Stimulated activated CD8-positive, alpha-beta memory T cell treated with anti-CD3 and anti-CD28 coated beads, Interleukin-15, amount 100 ng/mL, for 48 hours (primary cell): ENCODE results near the gene ARMC9.

Experiments used
- DNase-seq, 2 donors: peaks; one replicate each; pipeline ENCODE4 v3.0.0-alpha.2; 2020; ENCODE audit warnings: low read depth in 2 of 2

The ARMC9 gene

GRCh38 chr2:231382116-231382515, 183.7 kb downstream of the ARMC9 start:
- no peak for DNase-seq

GRCh38 chr2:231383416-231384108, 185.1 kb downstream of the ARMC9 start:
- no peak for DNase-seq

DNA sequence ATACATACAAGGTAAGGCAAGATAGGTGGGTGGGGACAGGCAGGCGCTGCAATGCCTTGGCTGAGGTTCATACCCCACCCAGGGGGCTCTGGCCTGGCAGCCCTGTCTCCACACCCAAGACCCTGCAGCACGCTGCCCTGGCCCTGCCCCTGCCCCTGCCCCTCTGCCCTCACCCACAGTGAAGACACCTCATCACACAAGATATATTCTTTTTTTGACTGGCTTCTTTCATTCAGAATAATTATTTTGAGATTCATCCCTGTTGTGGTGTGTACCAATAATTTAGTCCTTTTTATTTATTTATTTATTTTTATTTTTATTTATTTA, 185.6 kb downstream of the ARMC9 start:
- DNase-seq = no peak

GRCh38 chr2:231384970-231385369, 186.5 kb downstream of the ARMC9 start:
- no peak for DNase-seq

DNA sequence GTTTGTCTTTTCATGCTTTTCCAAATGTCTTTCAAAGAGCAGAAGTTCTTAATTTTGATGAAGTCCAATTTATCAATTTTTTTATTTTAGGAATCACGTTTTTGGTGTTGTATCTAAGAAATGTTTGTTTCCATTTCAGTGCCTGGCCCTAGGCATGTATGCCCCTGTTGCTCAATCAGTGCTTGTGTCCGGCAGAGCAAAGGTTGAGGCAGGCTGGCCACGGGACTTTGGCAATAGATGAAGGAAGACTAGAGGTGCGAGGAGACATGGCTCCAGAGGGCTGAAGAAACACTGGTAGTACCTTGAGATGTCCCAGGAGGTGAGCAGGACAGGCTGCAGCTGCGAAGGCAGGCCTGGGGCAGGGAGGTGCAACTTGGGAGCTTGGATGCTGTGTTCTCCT, 187.0 kb downstream of the ARMC9 start:
- no peak for DNase-seq

- DNase-seq = no peak
Observed at GRCh38 chr2:231386446-231386845, 188.0 kb downstream of the ARMC9 start.

DNA sequence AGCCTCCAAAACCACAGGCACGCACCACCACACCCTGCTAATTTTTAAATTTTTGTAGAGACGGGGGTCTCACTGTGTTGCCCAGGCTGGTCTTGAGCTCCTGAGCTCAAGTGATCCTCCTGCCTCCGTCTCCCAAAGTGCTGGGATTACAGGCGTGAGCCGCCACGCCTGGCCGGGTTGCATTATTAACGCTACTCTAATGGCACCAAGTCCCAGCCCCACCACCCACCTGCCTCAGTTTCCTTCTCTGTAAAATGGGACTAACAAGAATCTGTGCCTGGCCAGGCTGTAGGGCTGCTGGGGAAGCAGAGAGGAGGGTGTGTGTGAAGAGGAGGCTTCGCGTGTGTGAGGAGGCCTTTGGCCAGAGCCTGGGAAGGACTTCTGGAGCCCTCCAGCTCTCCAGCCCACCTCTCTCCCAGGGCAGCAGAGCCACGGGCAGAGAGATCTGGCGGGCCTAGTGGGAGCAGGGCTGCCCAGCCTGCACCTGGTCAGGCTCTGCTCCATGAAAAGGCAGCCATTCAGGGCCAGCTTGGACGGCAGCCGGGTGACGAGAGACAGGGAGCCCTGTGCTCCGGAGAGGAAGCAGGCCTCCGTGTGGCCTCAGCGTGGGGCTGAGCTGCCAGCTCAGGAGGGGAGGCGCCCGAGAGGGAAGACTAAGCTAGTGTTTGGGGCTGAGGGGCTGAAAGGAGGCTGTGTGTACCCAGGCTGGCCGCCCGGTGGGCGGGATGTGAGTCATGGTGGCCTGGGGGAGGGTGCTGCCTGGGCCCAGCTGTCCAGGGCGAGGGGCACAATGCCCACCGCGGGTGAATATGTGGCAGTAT, 189.7 kb downstream of the ARMC9 start:
- DNase-seq = no peak

GRCh38 chr2:231388725-231389346, 190.4 kb downstream of the ARMC9 start:
- DNase-seq = no peak

DNA sequence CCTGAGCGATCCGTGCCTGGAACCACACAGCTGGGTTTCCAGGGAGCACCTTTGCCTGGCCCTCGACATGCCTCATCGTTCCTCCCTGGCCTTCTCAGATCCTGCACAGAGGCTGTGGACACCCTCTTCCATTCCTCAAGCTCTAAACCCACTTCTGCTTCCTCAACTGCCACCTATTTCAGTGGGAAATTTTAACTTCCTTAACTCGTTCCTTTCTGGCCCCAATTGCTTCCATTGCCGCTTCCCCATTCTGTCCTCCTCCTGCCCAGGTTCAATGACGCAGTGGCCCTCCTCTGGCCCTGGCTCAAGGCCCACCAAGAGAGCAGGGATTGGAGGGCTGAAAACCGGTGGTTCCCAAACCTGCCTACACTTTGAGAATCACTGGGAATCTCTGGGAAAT, 192.2 kb downstream of the ARMC9 start:
- DNase-seq = no peak

- DNase-seq = no peak
Observed at GRCh38 chr2:231391981-231392380, 193.6 kb downstream of the ARMC9 start.

DNA sequence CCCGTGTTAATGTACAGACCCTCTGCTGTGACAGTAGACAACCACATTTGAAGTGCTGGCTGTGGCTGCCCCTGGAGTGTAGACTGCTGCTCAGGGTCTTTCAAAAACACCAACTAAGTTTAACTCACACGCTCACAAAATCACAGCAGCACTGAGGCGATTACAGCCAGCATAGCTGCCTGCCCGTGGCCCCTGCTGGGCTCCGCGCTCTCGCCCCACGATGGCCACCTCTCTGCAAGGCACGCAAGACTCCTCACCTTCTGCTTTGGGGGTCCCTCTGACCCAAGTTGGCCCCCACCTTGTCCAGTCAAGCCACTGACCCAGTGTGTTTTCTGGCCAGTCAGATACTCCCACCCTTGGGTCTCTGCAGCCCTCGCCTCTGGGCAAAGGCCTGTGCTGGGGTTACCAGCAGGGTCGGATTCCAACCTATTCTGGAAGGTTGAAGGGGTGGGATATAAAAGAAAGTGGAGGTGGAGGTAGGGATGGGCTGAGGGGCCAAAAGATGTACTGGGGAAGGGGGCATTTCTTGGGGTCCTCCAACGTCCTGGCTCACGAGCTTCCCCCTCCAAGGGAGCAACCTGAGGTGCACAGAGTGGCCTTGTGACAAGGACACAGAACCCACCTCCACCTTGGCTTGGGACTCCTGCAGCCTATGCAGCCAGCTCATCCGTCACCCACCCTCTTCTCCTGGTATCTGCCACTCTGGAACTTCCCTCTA, 194.2 kb downstream of the ARMC9 start:
- no peak for DNase-seq

DNA sequence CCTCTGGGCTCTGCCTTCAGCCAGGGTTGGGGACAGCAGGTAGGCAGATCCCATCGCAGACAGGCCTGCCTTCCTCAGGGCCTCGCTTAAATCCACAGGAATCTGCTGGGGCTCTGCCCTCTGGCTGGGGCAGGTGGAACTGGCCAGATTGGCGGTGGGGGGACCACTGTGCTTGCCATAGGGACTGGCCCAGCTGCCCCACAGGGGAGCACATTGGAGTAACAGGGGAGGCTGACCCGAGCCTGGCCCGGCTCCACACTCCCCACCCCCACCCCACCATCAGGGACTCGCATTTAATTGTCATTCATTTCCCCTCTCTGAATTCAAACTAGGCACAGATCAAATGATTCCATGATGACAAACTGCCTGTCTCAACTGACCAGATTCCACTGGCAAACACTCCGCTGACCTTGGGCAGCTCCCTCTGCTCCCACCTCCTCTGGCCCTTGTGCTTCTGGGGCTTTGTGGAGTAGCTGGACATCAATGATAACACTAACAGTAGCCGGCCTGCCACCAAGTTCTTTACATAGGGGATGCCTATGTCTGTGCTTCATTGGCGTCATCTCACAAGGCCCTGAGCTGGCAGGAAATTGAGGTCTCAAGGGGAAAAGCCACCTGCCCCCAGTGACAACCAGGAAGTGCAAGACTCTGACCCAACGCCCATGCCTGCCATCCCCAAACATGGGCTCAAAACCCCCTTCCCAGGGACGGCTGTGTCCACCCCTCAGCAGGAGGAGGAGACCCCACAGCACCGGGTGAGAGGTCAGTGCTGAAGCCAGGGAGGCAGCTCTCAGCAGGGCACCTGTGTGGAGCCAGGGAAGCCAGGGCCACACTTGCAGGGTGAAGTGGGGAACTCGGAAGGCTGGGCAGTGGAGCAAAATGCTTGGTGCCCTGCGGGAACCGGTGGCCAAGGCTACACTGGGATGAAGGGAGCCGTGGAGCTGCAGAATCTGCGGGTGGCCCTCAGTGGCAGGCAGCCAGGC, 195.0 kb downstream of the ARMC9 start:
- peak in 1 of 2 donors; percentile 23 for DNase-seq

- no peak for DNase-seq
Observed at GRCh38 chr2:231394211-231395141, 196.0 kb downstream of the ARMC9 start.

- no peak for DNase-seq
Observed at GRCh38 chr2:231395188-231396057, 197.0 kb downstream of the ARMC9 start, which contains the start of gene B3GNT7. Gene B3GNT7, plus strand, starts transcription at chr2:231395710. Its CDS starts 94 bp downstream, at chr2:231395804.

- DNase-seq = no peak
Observed at GRCh38 chr2:231396058-231396821, 197.8 kb downstream of the ARMC9 start.

DNA sequence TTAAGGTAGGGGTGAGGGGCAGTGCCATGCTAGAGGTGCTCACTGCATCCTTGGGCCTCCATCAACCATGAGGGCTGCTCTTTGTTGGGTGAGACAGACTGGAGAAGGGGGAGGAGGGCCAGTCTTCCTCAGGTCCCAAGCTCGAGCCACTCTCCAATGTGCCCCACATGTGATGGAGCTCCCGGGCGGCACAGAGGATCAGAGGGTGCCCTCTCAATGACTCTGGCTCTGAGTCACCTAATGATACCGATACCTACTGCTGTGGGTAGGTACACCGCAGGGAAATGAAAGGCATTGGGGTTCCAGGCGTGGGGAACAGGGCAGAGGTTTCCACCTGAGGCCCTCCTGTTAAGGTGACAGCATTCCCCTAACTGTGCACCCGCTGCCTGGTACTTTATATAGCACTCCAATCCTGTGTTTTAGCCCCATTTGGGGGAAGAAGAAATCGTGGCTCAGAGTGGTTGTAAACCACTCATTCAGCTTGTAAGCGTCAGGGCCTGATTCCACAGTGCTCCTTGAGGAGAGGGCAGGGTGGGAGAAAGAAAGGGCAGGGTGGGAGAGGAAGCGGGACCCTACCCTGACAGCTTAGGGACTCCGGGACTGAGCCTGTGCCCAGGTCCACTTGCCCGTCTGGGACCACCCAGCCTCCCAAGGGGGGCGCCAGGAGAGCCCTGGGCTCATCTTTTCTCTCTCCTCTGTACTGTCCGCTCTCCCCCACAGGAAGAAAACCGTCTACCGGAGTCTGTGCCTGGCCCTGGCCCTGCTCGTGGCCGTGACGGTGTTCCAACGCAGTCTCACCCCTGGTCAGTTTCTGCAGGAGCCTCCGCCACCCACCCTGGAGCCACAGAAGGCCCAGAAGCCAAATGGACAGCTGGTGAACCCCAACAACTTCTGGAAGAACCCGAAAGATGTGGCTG, 198.8 kb downstream of the ARMC9 start:
- no peak for DNase-seq

DNA sequence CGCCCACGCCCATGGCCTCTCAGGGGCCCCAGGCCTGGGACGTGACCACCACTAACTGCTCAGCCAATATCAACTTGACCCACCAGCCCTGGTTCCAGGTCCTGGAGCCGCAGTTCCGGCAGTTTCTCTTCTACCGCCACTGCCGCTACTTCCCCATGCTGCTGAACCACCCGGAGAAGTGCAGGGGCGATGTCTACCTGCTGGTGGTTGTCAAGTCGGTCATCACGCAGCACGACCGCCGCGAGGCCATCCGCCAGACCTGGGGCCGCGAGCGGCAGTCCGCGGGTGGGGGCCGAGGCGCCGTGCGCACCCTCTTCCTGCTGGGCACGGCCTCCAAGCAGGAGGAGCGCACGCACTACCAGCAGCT, 199.5 kb downstream of the ARMC9 start:
- no peak for DNase-seq
